ENCODE data around the gene CHST11.

CHST11 gene

GRCh38 chr12:104620837-104621531, 164.2 kb downstream of the CHST11 start:
- H3K9me3 ChIP-seq (ENCODE audit: control insufficient read depth in 2 of 2, low read length in 2 of 2) = no peaks in the 10 kb centered on the region
- no peaks in the 10 kb centered on the region for H3K36me3 ChIP-seq (ENCODE audit: control insufficient read depth in 2 of 2, insufficient read depth in 2 of 2, low read length in 2 of 2)
- no peak overlapping the region for H3K9ac ChIP-seq (ENCODE audit: low read depth in 1 of 2, low read length in 2 of 2)
- H3K4me3 ChIP-seq (ENCODE audit: low read length in 2 of 2) = no peak overlapping the region
- no peak overlapping the region for H3K27ac ChIP-seq (ENCODE audit: low read depth in 2 of 2, low read length in 2 of 2)
- no peaks in the 10 kb centered on the region for H3K27me3 ChIP-seq (ENCODE audit: control insufficient read depth in 2 of 2, insufficient read depth in 2 of 2, low read length in 2 of 2)
- no peaks in the 10 kb centered on the region for H3K4me1 ChIP-seq (ENCODE audit: control insufficient read depth in 2 of 2, insufficient read depth in 2 of 2, low read length in 2 of 2)

- no peaks in the 10 kb centered on the region for H3K27me3 ChIP-seq (ENCODE audit: control insufficient read depth in 2 of 2, insufficient read depth in 2 of 2, low read length in 2 of 2)
- H3K4me1 ChIP-seq (ENCODE audit: control insufficient read depth in 2 of 2, insufficient read depth in 2 of 2, low read length in 2 of 2) = no peaks in the 10 kb centered on the region
Measured at GRCh38 chr12:104622928-104623327, 166.2 kb downstream of the CHST11 start.

GRCh38 chr12:104623883-104624282, 167.1 kb downstream of the CHST11 start:
- H3K9ac ChIP-seq (ENCODE audit: low read depth in 1 of 2, low read length in 2 of 2) = no peak overlapping the region
- no peaks in the 10 kb centered on the region for H3K4me1 ChIP-seq (ENCODE audit: control insufficient read depth in 2 of 2, insufficient read depth in 2 of 2, low read length in 2 of 2)
- no peak overlapping the region for H3K27ac ChIP-seq (ENCODE audit: low read depth in 2 of 2, low read length in 2 of 2)
- H3K27me3 ChIP-seq (ENCODE audit: control insufficient read depth in 2 of 2, insufficient read depth in 2 of 2, low read length in 2 of 2) = no peaks in the 10 kb centered on the region
- no peak overlapping the region for H3K4me3 ChIP-seq (ENCODE audit: low read length in 2 of 2)
- no peaks in the 10 kb centered on the region for H3K9me3 ChIP-seq (ENCODE audit: control insufficient read depth in 2 of 2, low read length in 2 of 2)
- H3K36me3 ChIP-seq (ENCODE audit: control insufficient read depth in 2 of 2, insufficient read depth in 2 of 2, low read length in 2 of 2) = no peaks in the 10 kb centered on the region

More at GRCh38 chr12:104622928-104623327, 166.2 kb downstream of the CHST11 start:
- H3K27ac ChIP-seq (ENCODE audit: low read depth in 2 of 2, low read length in 2 of 2) = no peak overlapping the region
- no peaks in the 10 kb centered on the region for H3K36me3 ChIP-seq (ENCODE audit: control insufficient read depth in 2 of 2, insufficient read depth in 2 of 2, low read length in 2 of 2)
- no peak overlapping the region for H3K4me3 ChIP-seq (ENCODE audit: low read length in 2 of 2)
- H3K9ac ChIP-seq (ENCODE audit: low read depth in 1 of 2, low read length in 2 of 2) = no peak overlapping the region
- H3K9me3 ChIP-seq (ENCODE audit: control insufficient read depth in 2 of 2, low read length in 2 of 2) = no peaks in the 10 kb centered on the region

GRCh38 chr12:104624529-104624928, 167.8 kb downstream of the CHST11 start:
- H3K9ac ChIP-seq (ENCODE audit: low read depth in 1 of 2, low read length in 2 of 2) = no peak overlapping the region
- no peaks in the 10 kb centered on the region for H3K27me3 ChIP-seq (ENCODE audit: control insufficient read depth in 2 of 2, insufficient read depth in 2 of 2, low read length in 2 of 2)
- no peaks in the 10 kb centered on the region for H3K4me1 ChIP-seq (ENCODE audit: control insufficient read depth in 2 of 2, insufficient read depth in 2 of 2, low read length in 2 of 2)
- no peak overlapping the region for H3K27ac ChIP-seq (ENCODE audit: low read depth in 2 of 2, low read length in 2 of 2)
- H3K4me3 ChIP-seq (ENCODE audit: low read length in 2 of 2) = no peak overlapping the region
- no peaks in the 10 kb centered on the region for H3K36me3 ChIP-seq (ENCODE audit: control insufficient read depth in 2 of 2, insufficient read depth in 2 of 2, low read length in 2 of 2)
- H3K9me3 ChIP-seq (ENCODE audit: control insufficient read depth in 2 of 2, low read length in 2 of 2) = no peaks in the 10 kb centered on the region

GRCh38 chr12:104626069-104626837, 169.5 kb downstream of the CHST11 start:
- H3K9me3 ChIP-seq (ENCODE audit: control insufficient read depth in 2 of 2, low read length in 2 of 2) = no peaks in the 10 kb centered on the region
- H3K36me3 ChIP-seq (ENCODE audit: control insufficient read depth in 2 of 2, insufficient read depth in 2 of 2, low read length in 2 of 2) = no peaks in the 10 kb centered on the region
- H3K4me1 ChIP-seq (ENCODE audit: control insufficient read depth in 2 of 2, insufficient read depth in 2 of 2, low read length in 2 of 2) = no peaks in the 10 kb centered on the region
- no peak overlapping the region for H3K4me3 ChIP-seq (ENCODE audit: low read length in 2 of 2)
- no peaks in the 10 kb centered on the region for H3K27me3 ChIP-seq (ENCODE audit: control insufficient read depth in 2 of 2, insufficient read depth in 2 of 2, low read length in 2 of 2)
- no peak overlapping the region for H3K9ac ChIP-seq (ENCODE audit: low read depth in 1 of 2, low read length in 2 of 2)
- no peak overlapping the region for H3K27ac ChIP-seq (ENCODE audit: low read depth in 2 of 2, low read length in 2 of 2)

- Histone ChIP-seq H3K27ac (ENCODE audit: low read depth in 2 of 2, low read length in 2 of 2) (no peak overlapping the region), H3K27me3 (ENCODE audit: control insufficient read depth in 2 of 2, insufficient read depth in 2 of 2, low read length in 2 of 2) (no peaks in the 10 kb centered on the region), H3K36me3 (ENCODE audit: control insufficient read depth in 2 of 2, insufficient read depth in 2 of 2, low read length in 2 of 2) (no peaks in the 10 kb centered on the region), H3K9me3 (ENCODE audit: control insufficient read depth in 2 of 2, low read length in 2 of 2) (no peaks in the 10 kb centered on the region), H3K4me1 (ENCODE audit: control insufficient read depth in 2 of 2, insufficient read depth in 2 of 2, low read length in 2 of 2) (no peaks in the 10 kb centered on the region), H3K4me3 (ENCODE audit: low read length in 2 of 2) (no peak overlapping the region), H3K9ac (ENCODE audit: low read depth in 1 of 2, low read length in 2 of 2) (no peak overlapping the region)
Measured at GRCh38 chr12:104627231-104627989, 170.7 kb downstream of the CHST11 start.

GRCh38 chr12:104627990-104628830, 171.5 kb downstream of the CHST11 start:
- H3K27ac ChIP-seq (ENCODE audit: low read depth in 2 of 2, low read length in 2 of 2) = no peak overlapping the region
- no peaks in the 10 kb centered on the region for H3K9me3 ChIP-seq (ENCODE audit: control insufficient read depth in 2 of 2, low read length in 2 of 2)
- no peaks in the 10 kb centered on the region for H3K36me3 ChIP-seq (ENCODE audit: control insufficient read depth in 2 of 2, insufficient read depth in 2 of 2, low read length in 2 of 2)
- no peak overlapping the region for H3K9ac ChIP-seq (ENCODE audit: low read depth in 1 of 2, low read length in 2 of 2)
- no peaks in the 10 kb centered on the region for H3K4me1 ChIP-seq (ENCODE audit: control insufficient read depth in 2 of 2, insufficient read depth in 2 of 2, low read length in 2 of 2)
- no peaks in the 10 kb centered on the region for H3K27me3 ChIP-seq (ENCODE audit: control insufficient read depth in 2 of 2, insufficient read depth in 2 of 2, low read length in 2 of 2)
- H3K4me3 ChIP-seq (ENCODE audit: low read length in 2 of 2) = no peak overlapping the region

- no peak overlapping the region for H3K27ac ChIP-seq (ENCODE audit: low read depth in 2 of 2, low read length in 2 of 2)
- H3K36me3 ChIP-seq (ENCODE audit: control insufficient read depth in 2 of 2, insufficient read depth in 2 of 2, low read length in 2 of 2) = no peaks in the 10 kb centered on the region
- no peaks in the 10 kb centered on the region for H3K9me3 ChIP-seq (ENCODE audit: control insufficient read depth in 2 of 2, low read length in 2 of 2)
- no peak overlapping the region for H3K4me3 ChIP-seq (ENCODE audit: low read length in 2 of 2)
- H3K4me1 ChIP-seq (ENCODE audit: control insufficient read depth in 2 of 2, insufficient read depth in 2 of 2, low read length in 2 of 2) = no peaks in the 10 kb centered on the region
- H3K9ac ChIP-seq (ENCODE audit: low read depth in 1 of 2, low read length in 2 of 2) = no peak overlapping the region
- no peaks in the 10 kb centered on the region for H3K27me3 ChIP-seq (ENCODE audit: control insufficient read depth in 2 of 2, insufficient read depth in 2 of 2, low read length in 2 of 2)
Measured at GRCh38 chr12:104628831-104629135, 172.0 kb downstream of the CHST11 start.

- Histone ChIP-seq H3K4me3 (ENCODE audit: low read length in 2 of 2) (no peak overlapping the region), H3K9me3 (ENCODE audit: control insufficient read depth in 2 of 2, low read length in 2 of 2) (no peaks in the 10 kb centered on the region), H3K4me1 (ENCODE audit: control insufficient read depth in 2 of 2, insufficient read depth in 2 of 2, low read length in 2 of 2) (no peaks in the 10 kb centered on the region), H3K27me3 (ENCODE audit: control insufficient read depth in 2 of 2, insufficient read depth in 2 of 2, low read length in 2 of 2) (no peaks in the 10 kb centered on the region), H3K27ac (ENCODE audit: low read depth in 2 of 2, low read length in 2 of 2) (no peak overlapping the region), H3K36me3 (ENCODE audit: control insufficient read depth in 2 of 2, insufficient read depth in 2 of 2, low read length in 2 of 2) (no peaks in the 10 kb centered on the region), H3K9ac (ENCODE audit: low read depth in 1 of 2, low read length in 2 of 2) (no peak overlapping the region)
Measured at GRCh38 chr12:104630230-104630670, 173.5 kb downstream of the CHST11 start.
